ENCODE results near the gene FBXO31. TPM values are rescaled to one million over a fixed set of nuclear protein-coding genes. Genes with fewer than 3 reads are reported as not detected.
A peak's percentile ranks its signal among the peaks of the same experiment; 100 is the strongest.

Gene FBXO31
- total and polyA plus RNA-seq, 2 of the 13 experiments (the other 11 are each of a cell fraction or from before 2014, with no cell fraction given), result 92.4 to 101 TPM

- TF ChIP-seq, protein P1, sequence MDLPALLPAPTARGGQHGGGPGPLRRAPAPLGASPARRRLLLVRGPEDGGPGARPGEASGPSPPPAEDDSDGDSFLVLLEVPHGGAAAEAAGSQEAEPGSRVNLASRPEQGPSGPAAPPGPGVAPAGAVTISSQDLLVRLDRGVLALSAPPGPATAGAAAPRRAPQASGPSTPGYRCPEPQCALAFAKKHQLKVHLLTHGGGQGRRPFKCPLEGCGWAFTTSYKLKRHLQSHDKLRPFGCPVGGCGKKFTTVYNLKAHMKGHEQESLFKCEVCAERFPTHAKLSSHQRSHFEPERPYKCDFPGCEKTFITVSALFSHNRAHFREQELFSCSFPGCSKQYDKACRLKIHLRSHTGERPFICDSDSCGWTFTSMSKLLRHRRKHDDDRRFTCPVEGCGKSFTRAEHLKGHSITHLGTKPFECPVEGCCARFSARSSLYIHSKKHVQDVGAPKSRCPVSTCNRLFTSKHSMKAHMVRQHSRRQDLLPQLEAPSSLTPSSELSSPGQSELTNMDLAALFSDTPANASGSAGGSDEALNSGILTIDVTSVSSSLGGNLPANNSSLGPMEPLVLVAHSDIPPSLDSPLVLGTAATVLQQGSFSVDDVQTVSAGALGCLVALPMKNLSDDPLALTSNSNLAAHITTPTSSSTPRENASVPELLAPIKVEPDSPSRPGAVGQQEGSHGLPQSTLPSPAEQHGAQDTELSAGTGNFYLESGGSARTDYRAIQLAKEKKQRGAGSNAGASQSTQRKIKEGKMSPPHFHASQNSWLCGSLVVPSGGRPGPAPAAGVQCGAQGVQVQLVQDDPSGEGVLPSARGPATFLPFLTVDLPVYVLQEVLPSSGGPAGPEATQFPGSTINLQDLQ (CRISPR knock-in tag; IDR thresholded peaks at IDR 0.05), result no peak
- peak; percentile 100 for TF ChIP-seq NFYB (CRISPR knock-in tag; IDR thresholded peaks at IDR 0.05)
- TF ChIP-seq FOXC1 (CRISPR knock-in tag; IDR thresholded peaks at IDR 0.05; ENCODE audit: borderline replicate concordance), result peak; percentile 53; the same call in 1 of the 2 replicates
- no peak for TF ChIP-seq FIP1L1 (IDR thresholded peaks at IDR 0.05; ENCODE audit: borderline replicate concordance, insufficient read depth, low read depth, low read length)
- no peak for TF ChIP-seq HOXA7 (CRISPR knock-in tag; IDR thresholded peaks at IDR 0.05)
- TF ChIP-seq MAFG (CRISPR knock-in tag; IDR thresholded peaks at IDR 0.05), result no peak
- TF ChIP-seq ATRX (CRISPR knock-in tag; IDR thresholded peaks at IDR 0.05; ENCODE audit: borderline replicate concordance), result no peak
- peak; percentile 53 for TF ChIP-seq HNRNPLL (IDR thresholded peaks at IDR 0.05; ENCODE audit: low read depth, low read length, poor library complexity, severe bottlenecking)
- TF ChIP-seq ZNF782 (CRISPR knock-in tag; IDR thresholded peaks at IDR 0.05; ENCODE audit: borderline replicate concordance), result peak; percentile 88; the same call in 1 of the 2 replicates
- no peak for TF ChIP-seq SMAD9 (CRISPR knock-in tag; IDR thresholded peaks at IDR 0.05)
- no peak for TF ChIP-seq ZNF570 (CRISPR knock-in tag; IDR thresholded peaks at IDR 0.05; ENCODE audit: borderline replicate concordance)
- TF ChIP-seq RFX1 (IDR thresholded peaks at IDR 0.05), result no peak
- TF ChIP-seq PRDM15 (CRISPR knock-in tag; IDR thresholded peaks at IDR 0.05), result no peak
- TF ChIP-seq EZH2 (conservative IDR thresholded peaks at IDR 0.05; ENCODE audit: low read depth, low read length), result no peak
- TF ChIP-seq ZNF451 (CRISPR knock-in tag; IDR thresholded peaks at IDR 0.05), result peak; percentile 20; the same call in 1 of the 2 replicates
- TF ChIP-seq ZBTB1 (CRISPR knock-in tag; IDR thresholded peaks at IDR 0.05; ENCODE audit: borderline replicate concordance), result no peak
- TF ChIP-seq MED8 (CRISPR knock-in tag; IDR thresholded peaks at IDR 0.05; ENCODE audit: insufficient replicate concordance), result no peak
- no peak for TF ChIP-seq ZNF282 (IDR thresholded peaks at IDR 0.05; ENCODE audit: partially characterized antibody)
- TF ChIP-seq, protein P2, sequence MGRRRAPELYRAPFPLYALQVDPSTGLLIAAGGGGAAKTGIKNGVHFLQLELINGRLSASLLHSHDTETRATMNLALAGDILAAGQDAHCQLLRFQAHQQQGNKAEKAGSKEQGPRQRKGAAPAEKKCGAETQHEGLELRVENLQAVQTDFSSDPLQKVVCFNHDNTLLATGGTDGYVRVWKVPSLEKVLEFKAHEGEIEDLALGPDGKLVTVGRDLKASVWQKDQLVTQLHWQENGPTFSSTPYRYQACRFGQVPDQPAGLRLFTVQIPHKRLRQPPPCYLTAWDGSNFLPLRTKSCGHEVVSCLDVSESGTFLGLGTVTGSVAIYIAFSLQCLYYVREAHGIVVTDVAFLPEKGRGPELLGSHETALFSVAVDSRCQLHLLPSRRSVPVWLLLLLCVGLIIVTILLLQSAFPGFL (CRISPR knock-in tag; IDR thresholded peaks at IDR 0.05), result no peak
- TF ChIP-seq, protein P3, sequence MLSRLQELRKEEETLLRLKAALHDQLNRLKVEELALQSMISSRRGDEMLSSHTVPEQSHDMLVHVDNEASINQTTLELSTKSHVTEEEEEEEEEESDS (CRISPR knock-in tag; IDR thresholded peaks at IDR 0.05; ENCODE audit: borderline replicate concordance), result no peak
- TF ChIP-seq SRF (IDR thresholded peaks at IDR 0.05; ENCODE audit: low read depth, low read length), result peak; percentile 86
Observed at GRCh38 chr16:87387942-87388817, 4.6 kb upstream of the FBXO31 start (continued).

Data from HepG2 (cell line).